ENCODE data around the gene BBOX1.

Gene BBOX1

DNA sequence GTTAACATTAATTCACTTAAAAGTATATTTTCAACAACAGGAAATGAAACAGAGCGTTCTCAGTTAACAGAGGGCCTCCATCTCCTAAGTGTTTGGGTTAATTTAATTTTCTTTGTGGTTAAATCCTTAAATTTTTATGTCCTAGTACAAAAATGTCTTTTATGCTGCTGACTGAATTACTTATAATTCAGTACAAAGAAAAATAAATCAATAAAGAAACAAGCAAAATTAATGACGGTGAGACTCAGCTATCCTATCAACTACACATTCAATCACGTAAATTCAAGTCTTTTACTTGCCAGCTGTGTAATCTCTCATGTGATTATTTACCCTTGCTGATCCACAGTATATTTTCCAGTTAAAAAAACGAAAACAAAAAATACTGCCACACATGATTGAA is 81.4 kb downstream of the BBOX1 start:
- in situ Hi-C loops (cut with HindIII; ENCODE audit: low sequenced_read_pairs), result no loop called here

DNA sequence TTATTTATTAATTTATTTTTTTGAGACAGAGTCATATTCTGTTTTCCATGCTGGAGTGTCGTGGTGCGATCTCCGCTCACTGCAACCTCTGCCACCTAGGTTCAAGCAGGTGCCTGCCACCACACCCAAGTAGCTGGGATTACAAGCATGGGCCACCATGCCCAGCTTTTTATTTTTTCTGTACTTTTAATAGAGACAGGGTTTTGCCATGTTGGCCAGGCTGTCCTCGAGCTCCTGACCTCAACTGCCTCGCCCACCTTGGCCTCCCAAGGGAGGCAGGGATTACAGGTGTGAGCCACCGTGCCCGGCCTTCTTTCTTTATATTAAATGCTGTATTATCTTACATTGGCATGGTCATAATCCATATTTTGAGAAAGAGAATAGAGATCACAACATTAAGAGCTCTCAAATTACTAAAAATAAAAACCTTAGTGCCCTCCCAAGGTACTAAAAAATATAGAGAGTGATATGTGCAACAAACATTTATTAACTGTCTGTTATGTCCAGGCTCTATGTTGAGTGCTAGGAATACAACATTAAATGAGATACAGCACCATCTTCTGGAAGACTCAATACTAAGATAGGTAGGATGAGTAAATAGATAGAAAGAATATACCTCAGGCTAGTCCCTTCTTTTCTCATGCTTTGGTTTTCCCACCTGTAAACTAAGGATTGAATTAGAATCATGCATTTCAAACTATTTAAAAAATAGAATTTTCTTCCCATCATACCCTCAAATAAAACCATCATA is 84.1 kb downstream of the BBOX1 start:
- in situ Hi-C loops (cut with HindIII; ENCODE audit: low sequenced_read_pairs), result loop anchor here (25.0 kb wide), 2 partner anchors 362 to 812 kb away; no protein-coding TSS in a partner anchor

DNA sequence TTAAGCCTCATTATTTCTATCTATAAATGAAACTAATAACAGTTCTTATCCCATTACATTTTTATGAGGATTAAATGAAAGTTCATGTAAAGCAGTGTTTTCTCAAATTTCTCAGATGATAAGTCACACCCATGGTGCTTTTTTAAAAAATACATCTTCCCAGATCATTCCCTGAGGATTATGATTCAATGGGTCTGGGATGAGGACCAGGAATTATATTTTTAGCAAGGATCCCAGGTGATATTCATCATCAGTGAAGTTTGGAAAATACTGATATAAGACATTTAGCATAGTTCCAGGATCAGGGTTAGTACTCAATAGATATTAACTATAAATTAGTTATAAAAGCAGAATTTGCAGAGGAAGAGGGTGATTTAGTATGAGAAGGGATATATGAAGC is 89.1 kb downstream of the BBOX1 start:
- in situ Hi-C loops (cut with HindIII; ENCODE audit: low sequenced_read_pairs), result loop anchor here (5.0 to 25.0 kb wide), 3 partner anchors 63 to 817 kb away; no protein-coding TSS in a partner anchor

DNA sequence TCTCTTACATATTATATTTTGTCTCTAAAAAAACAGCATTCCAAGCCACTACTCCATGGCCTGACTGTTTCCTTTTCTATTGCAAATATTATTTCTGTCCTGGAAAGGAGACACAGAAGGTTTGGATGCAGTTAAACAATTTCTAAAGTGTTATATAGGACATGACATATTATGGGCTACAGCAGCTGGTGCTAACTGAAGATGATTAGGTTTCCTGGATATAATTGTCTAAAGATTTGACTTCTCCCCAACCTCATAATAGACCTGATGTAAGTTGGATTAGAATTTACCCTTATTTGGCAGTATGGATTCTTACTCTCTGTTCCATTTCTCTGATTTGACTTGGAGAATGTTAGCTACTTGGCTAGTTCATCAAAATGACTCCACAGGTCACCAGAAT is 90.2 kb downstream of the BBOX1 start:
- in situ Hi-C loops (cut with HindIII; ENCODE audit: low sequenced_read_pairs), result loop anchor here (5.0 to 25.0 kb wide), 3 partner anchors 61 to 819 kb away; no protein-coding TSS in a partner anchor

DNA sequence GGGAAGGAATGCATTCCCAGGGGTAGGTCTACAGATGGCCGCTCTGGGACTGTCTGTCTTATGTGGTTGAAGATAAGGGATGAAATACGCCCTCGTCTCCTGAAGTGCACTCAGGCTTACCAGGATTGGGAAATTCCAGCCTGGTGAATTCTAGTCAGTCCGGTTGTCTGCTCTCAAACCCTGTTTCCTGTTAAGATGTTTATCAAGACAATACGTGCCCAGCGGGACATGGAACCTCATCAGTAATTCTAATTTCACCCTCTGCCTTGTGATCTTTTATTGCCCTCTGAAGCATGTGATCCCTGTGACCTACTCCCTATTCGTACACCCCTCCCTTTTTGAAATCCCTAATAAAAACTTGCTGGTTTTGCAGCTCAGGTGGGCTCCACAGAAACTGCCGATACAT is 95.3 kb downstream of the BBOX1 start:
- in situ Hi-C loops (cut with HindIII; ENCODE audit: low sequenced_read_pairs), result loop anchor here (25.0 kb wide), 2 partner anchors 374 to 824 kb away; no protein-coding TSS in a partner anchor

DNA sequence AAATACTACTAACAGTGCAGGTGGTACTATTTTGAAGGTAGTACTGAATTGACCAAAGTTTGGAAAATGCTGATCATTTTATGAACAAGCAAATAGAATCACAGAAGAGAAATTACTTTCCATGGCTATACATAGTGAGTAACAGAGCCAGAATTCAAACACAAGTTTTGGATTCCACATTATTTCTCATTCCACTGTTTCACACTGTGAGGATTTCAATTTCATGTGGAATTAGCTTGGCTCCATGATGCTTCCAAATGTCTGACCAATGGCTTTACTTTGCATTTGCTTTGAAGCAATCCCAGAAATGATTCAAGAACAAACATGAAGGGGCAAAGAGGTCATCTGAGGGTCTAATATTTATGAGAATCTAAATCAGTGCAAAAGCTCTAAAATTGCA is 98.1 kb downstream of the BBOX1 start:
- in situ Hi-C loops (cut with HindIII; ENCODE audit: low sequenced_read_pairs), result loop anchor here (25.0 kb wide), 2 partner anchors 376 to 826 kb away; no protein-coding TSS in a partner anchor

DNA sequence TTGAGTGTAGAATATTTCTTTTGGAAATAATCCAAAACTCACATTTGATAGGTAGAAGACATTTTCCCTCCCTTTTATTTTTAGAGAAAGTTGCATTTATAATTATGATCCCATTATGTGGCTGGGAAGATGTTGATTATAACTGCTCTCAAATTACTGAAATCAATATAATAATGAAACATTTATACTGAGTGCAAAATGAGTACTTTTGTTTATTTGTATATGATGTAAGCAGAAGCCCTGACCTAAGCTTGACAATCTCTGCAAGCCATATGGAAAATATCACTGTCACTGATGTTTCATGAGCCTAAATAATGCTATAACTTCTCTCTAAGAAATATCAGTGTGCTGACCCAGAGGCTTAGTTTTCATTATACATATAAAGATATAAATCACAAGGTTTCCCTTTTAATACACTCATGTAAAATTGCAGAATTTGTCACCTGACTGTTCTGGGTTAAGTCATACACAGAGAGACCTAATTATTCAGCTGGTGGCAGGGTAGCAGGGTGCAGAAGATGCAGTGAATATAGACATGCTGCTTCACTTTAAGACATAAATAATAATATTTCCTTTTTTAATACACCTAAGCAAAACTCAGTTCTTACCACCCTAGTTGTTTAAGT is 99.2 kb downstream of the BBOX1 start:
- in situ Hi-C loops (cut with HindIII; ENCODE audit: low sequenced_read_pairs), result loop anchor here (25.0 kb wide), 2 partner anchors 378 to 828 kb away; no protein-coding TSS in a partner anchor

DNA sequence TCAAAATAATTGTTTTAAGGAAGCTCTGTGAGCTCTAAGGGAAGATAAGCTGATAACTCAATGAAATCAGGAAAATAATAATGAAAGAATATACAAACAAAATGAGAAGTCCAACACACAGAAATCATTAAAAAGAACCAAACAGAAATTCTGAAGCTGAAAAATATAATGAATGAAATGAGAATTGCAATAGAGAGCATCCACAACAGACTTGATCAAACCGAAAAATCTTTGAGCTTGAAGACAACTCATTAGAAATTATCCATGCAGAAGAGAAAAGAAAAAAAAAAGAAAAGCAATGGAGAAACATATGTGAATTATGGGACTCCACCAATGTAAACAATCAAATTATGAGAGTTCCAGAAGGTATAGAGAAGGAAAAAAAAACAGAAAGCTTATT is 101.0 kb downstream of the BBOX1 start:
- in situ Hi-C loops (cut with HindIII; ENCODE audit: low sequenced_read_pairs), result loop anchor here (25.0 kb wide), 2 partner anchors 379 to 829 kb away; no protein-coding TSS in a partner anchor

DNA sequence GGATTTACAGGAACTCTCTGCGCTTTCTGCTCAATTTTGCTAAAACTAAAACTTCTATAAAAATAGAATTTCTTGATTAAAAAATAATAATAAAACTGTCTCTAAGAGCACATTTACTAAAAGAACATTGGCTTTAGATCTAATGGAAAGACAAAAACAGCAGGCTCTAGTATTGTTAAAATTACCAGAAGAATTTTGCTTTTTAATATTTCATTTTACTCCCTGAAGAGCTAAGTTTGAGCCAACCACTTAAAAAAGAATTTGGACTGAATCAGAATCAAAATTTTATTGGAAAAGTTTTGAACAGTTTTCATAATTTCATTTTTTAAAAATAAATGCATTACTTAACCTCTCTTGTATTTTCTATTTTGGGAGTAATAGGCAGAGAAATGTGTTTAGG is 107.3 kb downstream of the BBOX1 start:
- in situ Hi-C loops (cut with HindIII; ENCODE audit: low sequenced_read_pairs), result loop anchor here (25.0 kb wide), 2 partner anchors 386 to 836 kb away; no protein-coding TSS in a partner anchor

DNA sequence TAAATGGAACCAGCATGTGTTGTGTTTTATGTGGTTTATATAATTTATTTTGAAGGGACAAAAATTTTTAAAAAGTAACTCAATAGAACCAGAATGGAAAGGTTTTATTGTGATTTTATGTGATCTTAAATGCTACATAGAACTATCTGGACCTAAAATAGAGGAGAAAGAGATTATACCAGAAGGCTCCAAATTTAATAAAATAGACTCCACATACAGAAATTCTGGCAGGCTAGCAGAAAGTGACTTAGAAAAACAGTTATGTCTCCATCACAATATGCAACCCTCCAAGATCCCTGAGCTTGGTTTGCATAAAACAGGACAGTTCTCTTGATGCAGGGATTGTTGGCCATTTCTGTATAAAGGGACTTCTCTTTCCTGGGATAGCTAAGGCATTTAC is 107.9 kb downstream of the BBOX1 start:
- in situ Hi-C loops (cut with HindIII; ENCODE audit: low sequenced_read_pairs), result loop anchor here (25.0 kb wide), 2 partner anchors 386 to 836 kb away; no protein-coding TSS in a partner anchor

DNA sequence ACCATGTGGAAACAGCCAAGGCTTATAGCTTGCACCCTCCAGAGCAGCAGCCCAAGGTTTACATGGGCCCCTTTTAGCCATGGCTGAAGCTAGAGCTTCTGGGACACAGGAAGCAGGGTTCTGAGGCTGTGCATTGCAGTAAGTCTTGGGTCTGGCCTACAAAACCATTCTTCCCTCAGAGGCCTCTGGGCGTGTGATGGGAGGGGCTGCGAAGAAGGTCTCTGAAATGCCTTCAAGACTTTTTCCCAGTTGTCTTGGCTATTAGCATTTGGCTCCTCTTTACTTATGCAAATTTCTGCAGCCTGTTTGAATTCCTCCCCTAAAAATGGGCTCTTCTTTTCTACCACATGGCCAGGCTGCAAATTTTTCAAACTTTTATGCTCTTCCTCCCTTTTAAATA is 109.5 kb downstream of the BBOX1 start:
- in situ Hi-C loops (cut with HindIII; ENCODE audit: low sequenced_read_pairs), result no loop called here

DNA sequence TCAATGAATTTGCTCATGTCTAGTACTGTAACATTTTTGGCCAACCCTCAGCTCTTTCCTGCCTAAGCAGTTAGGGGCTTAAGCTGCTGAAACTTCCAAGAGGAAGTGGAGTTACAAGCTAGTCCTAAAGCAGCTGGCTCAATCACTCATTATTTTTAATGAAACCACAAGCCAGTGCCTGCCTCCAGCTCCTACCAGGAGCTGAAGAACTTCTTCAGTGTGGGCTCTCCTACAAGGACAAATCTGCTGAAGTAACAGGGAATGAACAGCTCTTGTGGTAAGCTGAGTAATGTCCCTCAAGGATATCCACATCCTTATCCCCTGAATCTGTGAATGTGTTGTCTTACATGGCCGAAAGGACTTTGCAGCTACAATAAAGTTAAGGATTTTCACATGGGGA is 112.5 kb downstream of the BBOX1 start:
- in situ Hi-C loops (cut with HindIII; ENCODE audit: low sequenced_read_pairs), result no loop called here

DNA sequence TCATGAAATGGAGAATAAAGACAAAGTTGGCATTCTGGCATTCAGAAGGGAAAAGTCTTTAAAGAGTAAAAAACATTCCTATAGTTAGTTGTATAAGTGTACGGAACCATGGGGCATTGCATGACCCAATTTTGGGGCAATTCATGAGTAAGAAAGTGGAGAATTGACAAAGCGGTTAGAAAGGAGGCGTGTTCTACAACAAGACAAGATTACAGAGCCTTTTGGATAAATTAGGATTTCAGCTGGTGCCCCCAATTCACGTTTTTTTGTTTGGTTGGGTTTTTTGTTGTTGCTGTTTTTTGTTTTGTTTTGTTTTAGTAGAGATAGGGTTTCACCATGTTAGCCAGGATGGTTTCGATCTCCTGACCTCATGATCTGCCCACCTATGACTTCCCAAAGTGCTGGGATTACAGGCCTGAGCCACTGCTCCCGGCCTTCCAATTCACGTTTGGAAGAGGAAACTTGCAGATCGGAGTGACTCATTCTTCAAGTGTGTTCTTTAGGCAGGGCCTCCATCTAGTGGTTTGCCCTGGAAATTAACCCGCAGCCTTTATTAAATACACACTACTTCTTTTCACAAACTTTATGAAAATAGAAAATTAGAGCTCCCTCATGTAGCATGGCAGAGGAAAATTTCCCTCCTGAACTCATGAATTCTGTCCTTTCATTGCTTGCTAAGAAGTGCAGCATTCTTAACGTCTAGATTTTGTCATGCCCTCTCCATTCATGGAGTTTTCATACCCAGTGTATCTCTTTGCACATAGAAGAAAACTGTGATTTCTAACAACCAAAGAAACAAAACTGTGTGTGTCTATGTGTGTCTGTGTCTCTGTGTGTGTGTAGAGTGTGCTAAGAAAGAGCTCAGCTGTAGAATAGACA is 118.1 kb downstream of the BBOX1 start:
- in situ Hi-C loops (cut with HindIII; ENCODE audit: low sequenced_read_pairs), result no loop called here

DNA sequence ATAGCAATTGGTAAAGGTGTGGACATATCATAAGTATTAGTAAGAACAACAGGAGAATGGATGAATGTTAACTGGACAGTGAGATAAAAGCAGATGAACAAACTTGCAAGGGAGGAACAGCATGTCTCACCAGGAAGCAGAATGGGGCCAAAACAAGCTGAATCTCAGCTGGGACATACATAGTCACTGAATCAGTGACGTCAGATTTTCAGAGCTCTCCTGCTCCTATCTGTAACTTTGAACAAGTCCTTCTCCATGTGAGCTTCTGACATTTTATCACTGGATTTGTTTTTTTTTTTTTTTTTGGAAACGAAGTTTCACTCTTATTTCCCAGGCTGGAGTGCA is 118.7 kb downstream of the BBOX1 start:
- in situ Hi-C loops (cut with HindIII; ENCODE audit: low sequenced_read_pairs), result no loop called here

DNA sequence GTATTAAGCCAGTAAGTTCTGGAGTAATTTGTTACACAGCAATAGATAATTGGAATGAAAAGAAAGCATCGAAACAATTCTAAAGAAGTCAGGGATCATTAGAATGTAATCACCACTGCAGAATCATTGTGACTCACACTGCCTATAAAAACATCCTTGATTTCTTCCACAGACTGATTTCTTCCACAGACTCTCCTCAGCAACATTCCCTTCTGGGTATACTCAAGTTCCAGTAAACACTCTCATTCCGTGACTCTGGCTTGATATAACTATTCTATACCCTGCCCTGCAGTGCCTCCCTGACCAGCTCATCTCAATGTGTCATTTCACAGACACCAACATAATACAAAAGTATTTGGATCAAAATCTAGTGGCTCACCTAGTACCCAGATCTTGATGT is 120.5 kb downstream of the BBOX1 start:
- in situ Hi-C loops (cut with HindIII; ENCODE audit: low sequenced_read_pairs), result no loop called here

DNA sequence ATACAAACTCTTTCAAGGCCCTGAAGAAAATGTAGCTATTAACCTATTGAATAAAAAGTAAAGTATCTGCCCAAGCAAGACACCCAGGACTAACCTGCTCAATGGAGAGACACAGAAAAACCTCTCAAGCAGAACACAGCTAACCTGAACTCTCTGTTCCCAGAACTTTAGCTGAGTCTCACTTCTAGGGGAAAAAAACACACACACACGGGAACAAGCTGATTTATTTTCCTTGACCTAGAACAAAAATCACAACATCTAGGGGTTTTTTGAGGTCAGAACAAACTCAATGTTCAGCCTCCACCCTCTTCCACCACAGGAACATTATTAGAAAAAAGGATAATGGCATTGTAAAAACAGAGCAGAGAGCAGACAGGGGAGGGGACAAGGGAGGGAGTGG is 121.6 kb downstream of the BBOX1 start:
- in situ Hi-C loops (cut with HindIII; ENCODE audit: low sequenced_read_pairs), result no loop called here

DNA sequence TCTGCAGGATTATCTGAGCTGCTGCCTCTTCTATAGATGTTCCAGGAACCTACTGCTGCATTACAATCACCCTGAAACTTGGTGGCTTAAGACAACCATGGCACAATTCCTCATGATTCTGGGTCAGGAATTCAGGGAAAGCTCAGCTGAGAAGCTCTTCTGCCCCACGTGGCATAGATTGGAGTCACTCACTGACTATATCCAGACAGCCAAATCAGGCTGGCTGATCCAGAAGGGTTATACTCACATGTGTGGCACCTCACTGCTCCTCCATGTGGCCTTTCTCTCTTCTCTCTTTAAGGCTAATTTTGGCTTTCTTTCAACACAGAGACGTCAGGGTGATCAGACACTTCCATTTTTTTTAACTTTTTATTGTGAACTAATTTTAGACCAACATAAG is 125.5 kb downstream of the BBOX1 start:
- in situ Hi-C loops (cut with HindIII; ENCODE audit: low sequenced_read_pairs), result no loop called here

DNA sequence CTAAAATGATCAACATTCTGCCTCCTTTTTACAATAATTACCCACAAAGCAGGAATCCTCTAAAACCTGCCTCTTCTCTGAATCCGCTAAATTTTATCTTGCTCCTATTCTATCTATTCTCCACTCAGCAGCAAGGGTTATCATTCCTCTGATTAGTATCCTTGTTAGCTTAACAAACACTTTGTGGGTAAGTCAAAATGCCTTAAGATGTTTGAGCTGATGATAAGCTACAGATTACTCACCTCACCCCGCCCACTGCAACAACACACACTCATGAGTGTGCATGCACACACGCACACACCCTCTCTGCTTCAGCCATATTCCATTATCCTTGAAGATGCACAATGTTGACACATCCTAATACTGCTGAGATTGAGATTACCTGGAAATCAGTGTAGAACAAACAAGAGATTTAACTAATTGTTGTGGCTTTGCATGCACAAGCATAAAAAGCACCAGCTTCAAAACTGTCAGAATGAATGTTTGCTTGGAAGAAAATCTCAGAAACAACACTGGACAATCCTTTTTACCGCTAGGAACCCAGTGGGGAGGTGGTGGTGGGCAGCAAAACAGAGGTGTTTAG is 130.9 kb downstream of the BBOX1 start:
- in situ Hi-C loops (cut with HindIII; ENCODE audit: low sequenced_read_pairs), result no loop called here

DNA sequence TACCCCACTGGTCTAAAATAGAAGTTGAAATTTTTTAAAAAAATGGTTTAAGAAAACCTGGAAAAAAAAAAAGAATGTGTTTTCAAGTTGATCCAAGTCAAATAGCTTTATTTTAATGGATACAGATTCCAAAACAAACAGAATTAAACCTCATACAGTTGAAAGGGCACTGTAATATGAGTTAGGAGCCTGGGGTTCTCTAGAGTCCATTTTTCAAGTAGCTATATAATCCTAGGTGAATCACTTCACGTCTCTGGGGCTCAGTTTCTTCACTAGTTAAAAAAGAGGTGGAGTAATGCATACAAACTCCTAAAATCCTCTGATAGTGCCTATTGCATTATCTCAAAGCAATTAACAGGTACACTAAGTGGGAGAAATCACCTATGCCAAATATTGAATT is 132.9 kb downstream of the BBOX1 start:
- in situ Hi-C loops (cut with HindIII; ENCODE audit: low sequenced_read_pairs), result no loop called here

DNA sequence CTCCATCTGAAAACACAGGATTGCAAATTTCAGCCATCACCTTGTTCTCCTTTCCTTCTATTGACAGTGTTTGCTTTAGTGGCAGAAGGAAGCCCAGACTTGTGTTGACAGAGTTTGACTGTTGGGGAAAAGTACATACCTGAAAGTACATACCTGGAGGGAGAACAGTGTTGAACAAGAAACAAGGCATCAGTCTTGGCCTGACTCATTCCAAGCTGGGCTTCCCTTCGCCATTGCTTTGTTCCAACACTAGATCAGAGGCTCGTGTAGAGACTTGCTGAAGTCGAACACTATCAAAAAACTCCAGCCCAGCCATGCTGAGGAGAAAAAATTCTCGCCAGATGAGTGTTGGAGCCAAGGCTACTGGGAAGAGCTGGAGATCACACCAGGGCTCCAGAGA is 133.4 kb downstream of the BBOX1 start:
- in situ Hi-C loops (cut with HindIII; ENCODE audit: low sequenced_read_pairs), result no loop called here

All from endothelial cell of hepatic sinusoid (primary cell).